ENCODE results near the gene GALNT3.

Gene GALNT3

GRCh38 chr2:165818920-165819319 lies 24.9 kb upstream of the GALNT3 start:
- no peaks in the 10 kb centered on the region for H3K36me3 ChIP-seq (ENCODE audit: control insufficient read depth, insufficient read depth, low read length)
- H3K9me3 ChIP-seq (ENCODE audit: control insufficient read depth, insufficient read depth, low read length), result no peaks in the 10 kb centered on the region
- H3K4me1 ChIP-seq (ENCODE audit: control insufficient read depth, insufficient read depth, low read length), result peaks cover 11% of the 10 kb centered on the region
- H3K27me3 ChIP-seq (ENCODE audit: control insufficient read depth, insufficient read depth, low read length), result no peaks in the 10 kb centered on the region
- no peak overlapping the region for H3K4me3 ChIP-seq (ENCODE audit: low read depth, low read length)
- no peak overlapping the region for H3K9ac ChIP-seq (ENCODE audit: low read depth, low read length)

- H3K9ac ChIP-seq (ENCODE audit: low read depth, low read length), result no peak overlapping the region
- H3K9me3 ChIP-seq (ENCODE audit: control insufficient read depth, insufficient read depth, low read length), result no peaks in the 10 kb centered on the region
- H3K27me3 ChIP-seq (ENCODE audit: control insufficient read depth, insufficient read depth, low read length), result no peaks in the 10 kb centered on the region
- peaks cover 5% of the 10 kb centered on the region for H3K4me1 ChIP-seq (ENCODE audit: control insufficient read depth, insufficient read depth, low read length)
- H3K4me3 ChIP-seq (ENCODE audit: low read depth, low read length), result no peak overlapping the region
- no peaks in the 10 kb centered on the region for H3K36me3 ChIP-seq (ENCODE audit: control insufficient read depth, insufficient read depth, low read length)
Observed at GRCh38 chr2:165815299-165816141, 21.5 kb upstream of the GALNT3 start.

- H3K4me3 ChIP-seq (ENCODE audit: low read depth, low read length), result no peak overlapping the region
- H3K4me1 ChIP-seq (ENCODE audit: control insufficient read depth, insufficient read depth, low read length), result no peaks in the 10 kb centered on the region
- H3K9ac ChIP-seq (ENCODE audit: low read depth, low read length), result no peak overlapping the region
- no peaks in the 10 kb centered on the region for H3K27me3 ChIP-seq (ENCODE audit: control insufficient read depth, insufficient read depth, low read length)
- no peaks in the 10 kb centered on the region for H3K9me3 ChIP-seq (ENCODE audit: control insufficient read depth, insufficient read depth, low read length)
- no peaks in the 10 kb centered on the region for H3K36me3 ChIP-seq (ENCODE audit: control insufficient read depth, insufficient read depth, low read length)
Observed at GRCh38 chr2:165814473-165814872, 20.4 kb upstream of the GALNT3 start.

GRCh38 chr2:165811592-165812370 lies 17.7 kb upstream of the GALNT3 start:
- H3K9ac ChIP-seq (ENCODE audit: low read depth, low read length), result no peak overlapping the region
- H3K4me1 ChIP-seq (ENCODE audit: control insufficient read depth, insufficient read depth, low read length), result no peaks in the 10 kb centered on the region
- H3K36me3 ChIP-seq (ENCODE audit: control insufficient read depth, insufficient read depth, low read length), result no peaks in the 10 kb centered on the region

GRCh38 chr2:165810418-165810817 lies 16.4 kb upstream of the GALNT3 start:
- H3K4me3 ChIP-seq (ENCODE audit: low read depth, low read length), result no peak overlapping the region
- H3K27me3 ChIP-seq (ENCODE audit: control insufficient read depth, insufficient read depth, low read length), result no peaks in the 10 kb centered on the region
- H3K9ac ChIP-seq (ENCODE audit: low read depth, low read length), result no peak overlapping the region
- H3K36me3 ChIP-seq (ENCODE audit: control insufficient read depth, insufficient read depth, low read length), result no peaks in the 10 kb centered on the region
- no peaks in the 10 kb centered on the region for H3K4me1 ChIP-seq (ENCODE audit: control insufficient read depth, insufficient read depth, low read length)
- no peaks in the 10 kb centered on the region for H3K9me3 ChIP-seq (ENCODE audit: control insufficient read depth, insufficient read depth, low read length)

More at GRCh38 chr2:165811592-165812370, 17.7 kb upstream of the GALNT3 start:
- H3K4me3 ChIP-seq (ENCODE audit: low read depth, low read length), result no peak overlapping the region
- H3K9me3 ChIP-seq (ENCODE audit: control insufficient read depth, insufficient read depth, low read length), result no peaks in the 10 kb centered on the region
- no peaks in the 10 kb centered on the region for H3K27me3 ChIP-seq (ENCODE audit: control insufficient read depth, insufficient read depth, low read length)

- Histone ChIP-seq H3K9ac (ENCODE audit: low read depth, low read length) (no peak overlapping the region), H3K9me3 (ENCODE audit: control insufficient read depth, insufficient read depth, low read length) (no peaks in the 10 kb centered on the region), H3K4me1 (ENCODE audit: control insufficient read depth, insufficient read depth, low read length) (no peaks in the 10 kb centered on the region), H3K27me3 (ENCODE audit: control insufficient read depth, insufficient read depth, low read length) (no peaks in the 10 kb centered on the region), H3K36me3 (ENCODE audit: control insufficient read depth, insufficient read depth, low read length) (peaks cover 2% of the 10 kb centered on the region), H3K4me3 (ENCODE audit: low read depth, low read length) (no peak overlapping the region)
Observed at GRCh38 chr2:165804719-165805118, 10.7 kb upstream of the GALNT3 start.

GRCh38 chr2:165803123-165803760 lies 9.2 kb upstream of the GALNT3 start:
- Histone ChIP-seq H3K36me3 (ENCODE audit: control insufficient read depth, insufficient read depth, low read length) (peaks cover 2% of the 10 kb centered on the region), H3K27me3 (ENCODE audit: control insufficient read depth, insufficient read depth, low read length) (no peaks in the 10 kb centered on the region), H3K9ac (ENCODE audit: low read depth, low read length) (no peak overlapping the region), H3K4me3 (ENCODE audit: low read depth, low read length) (no peak overlapping the region), H3K9me3 (ENCODE audit: control insufficient read depth, insufficient read depth, low read length) (no peaks in the 10 kb centered on the region), H3K4me1 (ENCODE audit: control insufficient read depth, insufficient read depth, low read length) (no peaks in the 10 kb centered on the region)

- no peak overlapping the region for H3K9ac ChIP-seq (ENCODE audit: low read depth, low read length)
- peaks cover 2% of the 10 kb centered on the region for H3K36me3 ChIP-seq (ENCODE audit: control insufficient read depth, insufficient read depth, low read length)
- H3K27me3 ChIP-seq (ENCODE audit: control insufficient read depth, insufficient read depth, low read length), result no peaks in the 10 kb centered on the region
Observed at GRCh38 chr2:165801176-165801575, 7.1 kb upstream of the GALNT3 start.

GRCh38 chr2:165796819-165797530 lies 2.9 kb upstream of the GALNT3 start:
- Histone ChIP-seq H3K9ac (ENCODE audit: low read depth, low read length) (no peak overlapping the region), H3K9me3 (ENCODE audit: control insufficient read depth, insufficient read depth, low read length) (no peaks in the 10 kb centered on the region), H3K4me1 (ENCODE audit: control insufficient read depth, insufficient read depth, low read length) (peaks cover 7% of the 10 kb centered on the region), H3K36me3 (ENCODE audit: control insufficient read depth, insufficient read depth, low read length) (peaks cover 2% of the 10 kb centered on the region), H3K4me3 (ENCODE audit: low read depth, low read length) (peak overlapping the region; percentile 10), H3K27me3 (ENCODE audit: control insufficient read depth, insufficient read depth, low read length) (no peaks in the 10 kb centered on the region)

More at GRCh38 chr2:165801176-165801575, 7.1 kb upstream of the GALNT3 start:
- Histone ChIP-seq H3K4me1 (ENCODE audit: control insufficient read depth, insufficient read depth, low read length) (peaks cover 6% of the 10 kb centered on the region), H3K9me3 (ENCODE audit: control insufficient read depth, insufficient read depth, low read length) (no peaks in the 10 kb centered on the region), H3K4me3 (ENCODE audit: low read depth, low read length) (no peak overlapping the region)

- no peak overlapping the region for H3K9ac ChIP-seq (ENCODE audit: low read depth, low read length)
Observed at GRCh38 chr2:165796129-165796528, 2.1 kb upstream of the GALNT3 start.

GRCh38 chr2:165795011-165795410 lies 964 bp upstream of the GALNT3 start:
- H3K9me3 ChIP-seq (ENCODE audit: control insufficient read depth, insufficient read depth, low read length), result no peaks in the 10 kb centered on the region
- H3K27me3 ChIP-seq (ENCODE audit: control insufficient read depth, insufficient read depth, low read length), result no peaks in the 10 kb centered on the region
- peak overlapping the region; percentile 89 for H3K9ac ChIP-seq (ENCODE audit: low read depth, low read length)
- H3K36me3 ChIP-seq (ENCODE audit: control insufficient read depth, insufficient read depth, low read length), result no peaks in the 10 kb centered on the region
- H3K4me1 ChIP-seq (ENCODE audit: control insufficient read depth, insufficient read depth, low read length), result peaks cover 20% of the 10 kb centered on the region
- H3K4me3 ChIP-seq (ENCODE audit: low read depth, low read length), result peak overlapping the region; percentile 86

More at GRCh38 chr2:165796129-165796528, 2.1 kb upstream of the GALNT3 start:
- Histone ChIP-seq H3K4me1 (ENCODE audit: control insufficient read depth, insufficient read depth, low read length) (peaks cover 13% of the 10 kb centered on the region), H3K36me3 (ENCODE audit: control insufficient read depth, insufficient read depth, low read length) (no peaks in the 10 kb centered on the region), H3K9me3 (ENCODE audit: control insufficient read depth, insufficient read depth, low read length) (no peaks in the 10 kb centered on the region), H3K27me3 (ENCODE audit: control insufficient read depth, insufficient read depth, low read length) (no peaks in the 10 kb centered on the region), H3K4me3 (ENCODE audit: low read depth, low read length) (peak overlapping the region; percentile 86)
